Measurements from ENCODE around the gene GJB2. TPM values are rescaled to one million over a fixed set of nuclear protein-coding genes. Genes with fewer than 3 reads are reported as not detected.

Gene GJB2
- total and polyA plus RNA-seq, 2 of the 8 experiments (the other 6 are each of a cell fraction or from before 2014, with no cell fraction given) = 0.20 to 0.21 TPM

DNA sequence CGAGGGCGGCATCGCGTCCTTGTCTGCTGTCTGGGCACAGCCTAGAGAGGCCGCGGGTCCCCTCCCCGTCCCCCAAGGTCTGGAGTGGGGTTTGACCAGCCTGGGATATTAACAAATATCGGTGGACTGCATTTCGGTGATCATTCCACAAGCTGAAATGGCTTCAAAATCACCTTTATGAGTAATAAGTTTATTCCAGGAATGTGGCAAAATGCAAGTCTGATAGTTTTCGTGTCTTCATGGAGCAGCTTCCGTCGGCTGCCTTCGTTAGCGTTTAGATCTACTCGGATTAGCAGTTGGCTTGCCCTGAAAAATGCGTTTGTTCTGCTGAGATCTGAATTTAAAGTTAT is 30.8 kb downstream of the GJB2 start:
- Histone ChIP-seq H3K23ac (ENCODE audit: insufficient read length) (no peak overlapping the region), H2BK12ac (ENCODE audit: low read depth, low read length) (no peak overlapping the region), H3K4me2 (ENCODE audit: insufficient read depth in 1 of 2, low read depth in 2 of 2, low read length in 2 of 2) (peak overlapping the region; percentile 78 to 81), H3K27ac (ENCODE audit: low read depth, low read length) (no peak overlapping the region), H4K91ac (replicated peaks; ENCODE audit: insufficient read length, low read length) (no peak overlapping the region), H2BK15ac (ENCODE audit: low read length) (no peak overlapping the region), H3K36me3 (ENCODE audit: control insufficient read depth in 2 of 4, insufficient read depth in 4 of 4, low read length in 3 of 4) (peaks cover 0 to 7% (median 0%) of the 10 kb centered on the region in 4 experiments; a peak in 1 of 8 replicates), H3K4me1 (replicated peaks in 1 of 4; ENCODE audit: control insufficient read depth in 3 of 4, insufficient read depth in 4 of 4, low read length in 3 of 4) (no peaks in the 10 kb centered on the region), H2AK5ac (ENCODE audit: low read depth, low read length) (no peak overlapping the region), H3K4ac (replicated peaks; ENCODE audit: insufficient read length, low read depth, low read length) (no peak overlapping the region), H3K79me1 (ENCODE audit: low read depth, low read length) (no peaks in the 10 kb centered on the region), H4K5ac (ENCODE audit: insufficient read length, low read depth, low read length) (no peak overlapping the region), H3K18ac (ENCODE audit: extremely low read depth, low read length) (no peak overlapping the region), H2BK120ac (replicated peaks; ENCODE audit: low read depth, low read length) (no peak overlapping the region), H2BK20ac (ENCODE audit: low read length) (no peak overlapping the region), H3K9me3 (ENCODE audit: insufficient read depth in 2 of 2, low read depth in 1 of 2, low read length in 1 of 2) (no peaks in the 10 kb centered on the region), H2AFZ (ENCODE audit: low read length) (no peak overlapping the region), H4K8ac (ENCODE audit: extremely low read depth, insufficient read depth, low read length) (peak overlapping the region; percentile 62; the same call in 1 of the 2 replicates), H3K79me2 (ENCODE audit: control insufficient read depth in 1 of 2, insufficient read depth in 2 of 2, low read length in 2 of 2) (no peaks in the 10 kb centered on the region), H2BK5ac (ENCODE audit: low read depth, low read length) (no peak overlapping the region), H3K27me3 (replicated peaks in 1 of 4; ENCODE audit: control insufficient read depth in 3 of 4, extremely low read depth in 1 of 4, insufficient read depth in 3 of 4, low read length in 3 of 4) (peaks cover 23 to 41% (median 36%) of the 10 kb centered on the region in 4 experiments), H4K20me1 (replicated peaks in 1 of 2; ENCODE audit: control insufficient read depth in 1 of 2, insufficient read depth in 2 of 2, low read length in 2 of 2) (peaks cover 2 to 3% of the 10 kb centered on the region in 2 experiments), H3K4me3 (ENCODE audit: extremely low read depth in 1 of 4, insufficient read depth in 2 of 4, low read depth in 3 of 4, low read length in 4 of 4) (peak overlapping the region; percentile 45 to 70 (median 55); a peak in 6 of 8 replicates), H3K9ac (replicated peaks in 1 of 4; ENCODE audit: extremely low read depth in 1 of 4, low read depth in 3 of 4, low read length in 3 of 4) (no peak overlapping the region), H3K14ac (ENCODE audit: insufficient read length) (no peak overlapping the region), H3K56ac (replicated peaks; ENCODE audit: insufficient read length, low read depth, low read length) (no peak overlapping the region), H3K23me2 (ENCODE audit: low read depth, low read length) (peaks cover 3% of the 10 kb centered on the region; the same call in 1 of the 2 replicates)
- no peak for DNase-seq (ENCODE audit: low read depth in 1 of 2, low spot score in 2 of 2)
- FAIRE-seq = no peak
- ChIA-PET POLR2A (ENCODE audit: partially characterized antibody) (no interaction called here), CTCF (ENCODE audit: partially characterized antibody) (interaction anchor here (0.6 to 1.8 kb wide), 5 partner anchors 10 to 342 kb away, joined by 3 to 4 read pairs (median 4); no protein-coding TSS in a partner anchor)
- WGBS, 2 experiments (ENCODE audit: extremely low coverage in 1 of 2, insufficient coverage in 1 of 2, insufficient read length in 1 of 2, insufficient replicate concordance in 2 of 2, low coverage in 1 of 2, low lambda C conversion rate in 2 of 2, missing lambda C conversion rate in 1 of 2) = 41% methylated on average over 16 of the region's 16 CpGs; no CpG with 5 or more reads in 1 of the 2 experiments
- TF ChIP-seq SIN3A (conservative IDR thresholded peaks at IDR 0.05 in 1 of 2, IDR thresholded peaks at IDR 0.05 in 1 of 2; ENCODE audit: low read depth in 1 of 2, low read length in 2 of 2) (no peak), SUZ12 (IDR thresholded peaks at IDR 0.05; ENCODE audit: low read length) (peak; percentile 37; the same call in 1 of the 2 replicates)
